22Rv1 (cell line): ENCODE data around the gene EPB41.

ENCODE experiments used
- CTCF ChIP-seq: fragments of 450-650 bp; IDR thresholded peaks from 2 replicates; pipeline ENCODE4 v1.5.1; 2017; ENCODE audit warnings: mild to moderate bottlenecking
- ZFX ChIP-seq: fragments of 450-650 bp; IDR thresholded peaks from 2 replicates; pipeline ENCODE4 v1.6.1; 2017; ENCODE audit warnings: antibody characterized with exemption, borderline replicate concordance

- TF ChIP-seq CTCF (no peak), ZFX (no peak)
Measured at GRCh38 chr1:29162476-29163138, 248.2 kb downstream of the EPB41 start.
